GM12892 (cell line): ENCODE results near the gene PGM1.

Source experiments
- POLR2A ChIP-seq: IDR thresholded peaks from 2 replicates; pipeline ENCODE4 v1.6.1; 2011; ENCODE audit warnings: low read depth, low read length, control low read depth
- POLR2AphosphoS5 ChIP-seq: IDR thresholded peaks from 2 replicates; pipeline ENCODE4 v1.6.1; 2011; ENCODE audit warnings: low read depth, low read length, control low read depth
- TAF1 ChIP-seq: IDR thresholded peaks from 2 replicates; pipeline ENCODE4 v1.6.1; 2011; ENCODE audit warnings: low read depth, mild to moderate bottlenecking, control low read depth, low read length, borderline replicate concordance

DNA sequence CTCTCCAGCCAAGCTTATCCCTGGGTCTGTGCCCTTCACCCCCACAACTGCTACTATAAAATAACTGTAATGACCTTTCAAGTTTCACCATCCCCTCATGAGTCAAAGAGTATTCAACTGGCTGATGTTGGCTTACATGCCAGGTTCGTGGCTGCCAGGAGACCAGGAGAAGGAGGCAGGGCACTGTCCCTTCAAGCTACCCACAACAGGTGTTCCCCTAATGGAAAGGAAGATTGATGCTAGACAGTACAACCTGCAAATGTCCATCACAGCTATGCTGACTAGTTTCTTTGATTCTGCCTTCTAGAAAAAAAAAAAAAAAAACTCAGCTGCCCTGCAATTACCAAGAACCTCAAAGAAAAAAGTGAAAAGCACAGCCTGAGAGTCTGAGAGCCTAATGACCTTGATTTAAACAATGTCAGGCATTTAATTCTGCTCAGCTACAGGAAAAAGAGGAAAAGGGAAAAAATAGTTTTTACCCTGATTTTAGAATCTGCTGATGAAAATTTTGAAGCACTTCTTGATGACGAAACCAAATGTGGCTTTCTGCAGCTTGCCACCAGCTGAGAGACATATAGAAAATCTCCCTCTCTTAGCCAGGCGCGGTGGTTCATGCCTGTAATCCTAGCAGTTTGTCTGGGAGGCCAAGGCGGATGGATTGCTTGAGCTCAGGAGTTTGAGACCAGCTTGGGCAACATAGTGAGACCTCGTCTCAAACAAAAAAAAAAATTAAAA, 97.9 kb downstream of the PGM1 start:
- TF ChIP-seq POLR2A (no peak), TAF1 (no peak), POLR2AphosphoS5 (no peak)
